ENCODE data around the gene CCDC127. TPM values are rescaled to one million over a fixed set of nuclear protein-coding genes. Genes with fewer than 3 reads are reported as not detected.
"Not testable (repeated sequence)": the region's sequence is repeated elsewhere in the genome, so short reads cannot be mapped to it uniquely, and the experiment has no call there.

The CCDC127 gene
- total and polyA plus RNA-seq, 2 donors (not counting 3 experiments of a cell fraction or from before 2014, with no cell fraction given): 3.4 to 6.3 TPM

DNA sequence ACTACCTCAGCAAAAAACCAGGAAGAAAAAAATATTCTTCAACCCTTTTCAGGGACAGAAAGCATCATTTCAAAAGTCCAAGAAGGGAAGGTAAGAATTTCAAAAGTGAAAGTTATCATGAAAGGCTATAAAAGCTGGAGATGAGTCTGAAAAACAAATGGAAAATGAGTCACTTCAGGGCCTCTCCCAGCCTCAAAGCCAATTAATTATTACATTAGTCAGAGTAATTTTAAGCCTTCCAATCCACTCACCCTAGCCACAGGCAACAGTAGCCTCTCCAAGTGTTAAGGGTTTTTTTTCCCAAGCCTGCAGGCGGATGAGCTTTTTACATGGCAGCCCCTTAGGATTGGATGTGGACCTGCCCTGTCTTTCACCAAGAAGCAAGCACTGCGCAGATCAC, 2.7 kb downstream of the CCDC127 start:
- H3K9me3 ChIP-seq (replicated peaks; ENCODE audit: control insufficient read depth, insufficient read depth, low read length); POLR2A ChIA-PET; BruUV-seq (replicated peaks); H3K4me2 ChIP-seq (ENCODE audit: insufficient read depth, low read length); H3K36me3 ChIP-seq (ENCODE audit: control insufficient read depth in 2 of 2, extremely low read depth in 1 of 2, insufficient read depth in 2 of 2, low read length in 2 of 2); H3K27ac ChIP-seq (ENCODE audit: insufficient read depth, low read depth, low read length); H3K9me1 ChIP-seq (replicated peaks; ENCODE audit: control insufficient read depth, extremely low read depth, insufficient read depth, low read length); dilution Hi-C loops (cut with MboI; ENCODE audit: extremely low pct_ligation_motif_present, low sequenced_read_pairs); DNase-seq (ENCODE audit: low read depth, low spot score); intact Hi-C loops (cut with micrococcal nuclease); H4K20me1 ChIP-seq (replicated peaks; ENCODE audit: control insufficient read depth, extremely low read depth, insufficient read depth, low read length); FAIRE-seq; H3K4me3 ChIP-seq (replicated peaks in 1 of 3; ENCODE audit: insufficient read depth in 1 of 3, low read depth in 1 of 3, low read length in 3 of 3); H3K27me3 ChIP-seq (ENCODE audit: control insufficient read depth in 2 of 2, insufficient read depth in 2 of 2, low read length in 2 of 2); H2AFZ ChIP-seq (ENCODE audit: low read depth, low read length); H3K9ac ChIP-seq (replicated peaks; ENCODE audit: extremely low read depth, insufficient read depth, low read length); CTCF ChIA-PET: not testable (repeated sequence)
- peaks cover 13% of the 10 kb centered on the region for H3K4me1 ChIP-seq (ENCODE audit: control insufficient read depth, extremely low read depth, insufficient read depth, low read length)
- H3K79me2 ChIP-seq (ENCODE audit: control insufficient read depth, insufficient read depth, low read length): peaks cover 41% of the 10 kb centered on the region

DNA sequence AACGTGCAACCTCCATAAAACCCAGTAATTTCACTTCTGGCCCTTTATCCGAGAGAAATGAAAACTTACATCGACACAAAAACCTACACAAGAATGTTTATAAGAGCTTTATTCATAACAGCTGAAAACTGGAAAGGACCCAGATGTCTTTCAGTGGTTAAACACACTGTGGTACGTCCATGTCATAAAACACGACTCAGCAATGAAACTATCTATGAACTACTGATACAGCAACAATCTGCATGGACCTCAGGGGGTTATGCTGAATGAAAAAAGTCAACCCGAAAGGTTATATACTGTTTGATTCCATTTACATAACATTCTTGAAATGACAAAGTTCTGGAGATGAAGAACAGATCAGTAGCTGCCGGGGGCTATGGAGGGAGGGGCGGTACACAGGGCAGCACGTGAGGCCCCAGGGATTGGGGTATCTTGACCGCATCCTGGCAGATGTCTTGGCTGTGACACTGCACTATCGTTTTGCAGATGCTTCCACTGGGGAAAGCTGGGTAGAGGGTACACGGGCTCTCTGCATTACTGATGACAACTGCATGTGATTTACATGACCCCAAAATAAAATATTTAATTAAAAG, 4.1 kb downstream of the CCDC127 start:
- no peaks in the 10 kb centered on the region for H4K20me1 ChIP-seq (replicated peaks; ENCODE audit: control insufficient read depth, extremely low read depth, insufficient read depth, low read length)
- H3K9me3 ChIP-seq (replicated peaks; ENCODE audit: control insufficient read depth, insufficient read depth, low read length): no peaks in the 10 kb centered on the region
- H3K9me1 ChIP-seq (replicated peaks; ENCODE audit: control insufficient read depth, extremely low read depth, insufficient read depth, low read length): no peaks in the 10 kb centered on the region
- ChIA-PET CTCF (interaction anchor here (0.6 kb wide), 1 partner anchor 40 kb away, joined by 3 read pairs; no protein-coding TSS in a partner anchor), POLR2A (no interaction called here)
- no peak overlapping the region for H3K9ac ChIP-seq (replicated peaks; ENCODE audit: extremely low read depth, insufficient read depth, low read length)
- TF ChIP-seq FOS (IDR thresholded peaks at IDR 0.05; ENCODE audit: borderline replicate concordance, insufficient read depth, low read length) (no peak), JUN (IDR thresholded peaks at IDR 0.05; ENCODE audit: borderline replicate concordance, insufficient read depth, insufficient read length, low read depth) (no peak), GATA2 (IDR thresholded peaks at IDR 0.05; ENCODE audit: insufficient read depth, insufficient read length, low read depth, low read length) (no peak), MYC (IDR thresholded peaks at IDR 0.05; ENCODE audit: low read depth, low read length) (no peak), POLR2A (IDR thresholded peaks at IDR 0.05; ENCODE audit: low read depth, low read length) (no peak), EZH2 (IDR thresholded peaks at IDR 0.05; ENCODE audit: borderline replicate concordance, low read depth, low read length, severe bottlenecking) (no peak), POLR2AphosphoS5 (IDR thresholded peaks at IDR 0.05; ENCODE audit: insufficient read depth, low read depth, low read length) (no peak)
- TF ChIP-seq, protein P1, sequence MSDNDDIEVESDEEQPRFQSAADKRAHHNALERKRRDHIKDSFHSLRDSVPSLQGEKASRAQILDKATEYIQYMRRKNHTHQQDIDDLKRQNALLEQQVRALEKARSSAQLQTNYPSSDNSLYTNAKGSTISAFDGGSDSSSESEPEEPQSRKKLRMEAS (IDR thresholded peaks at IDR 0.05; ENCODE audit: insufficient read depth, insufficient read length): no peak
- TF ChIP-seq, protein P2, sequence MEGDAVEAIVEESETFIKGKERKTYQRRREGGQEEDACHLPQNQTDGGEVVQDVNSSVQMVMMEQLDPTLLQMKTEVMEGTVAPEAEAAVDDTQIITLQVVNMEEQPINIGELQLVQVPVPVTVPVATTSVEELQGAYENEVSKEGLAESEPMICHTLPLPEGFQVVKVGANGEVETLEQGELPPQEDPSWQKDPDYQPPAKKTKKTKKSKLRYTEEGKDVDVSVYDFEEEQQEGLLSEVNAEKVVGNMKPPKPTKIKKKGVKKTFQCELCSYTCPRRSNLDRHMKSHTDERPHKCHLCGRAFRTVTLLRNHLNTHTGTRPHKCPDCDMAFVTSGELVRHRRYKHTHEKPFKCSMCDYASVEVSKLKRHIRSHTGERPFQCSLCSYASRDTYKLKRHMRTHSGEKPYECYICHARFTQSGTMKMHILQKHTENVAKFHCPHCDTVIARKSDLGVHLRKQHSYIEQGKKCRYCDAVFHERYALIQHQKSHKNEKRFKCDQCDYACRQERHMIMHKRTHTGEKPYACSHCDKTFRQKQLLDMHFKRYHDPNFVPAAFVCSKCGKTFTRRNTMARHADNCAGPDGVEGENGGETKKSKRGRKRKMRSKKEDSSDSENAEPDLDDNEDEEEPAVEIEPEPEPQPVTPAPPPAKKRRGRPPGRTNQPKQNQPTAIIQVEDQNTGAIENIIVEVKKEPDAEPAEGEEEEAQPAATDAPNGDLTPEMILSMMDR (IDR thresholded peaks at IDR 0.05; ENCODE audit: extremely low read depth in 1 of 2, insufficient read depth in 1 of 2, low read depth in 1 of 2, low read length in 2 of 2): no peak
- peaks cover 33% of the 10 kb centered on the region for H3K79me2 ChIP-seq (ENCODE audit: control insufficient read depth, insufficient read depth, low read length)
- H3K27ac ChIP-seq (ENCODE audit: insufficient read depth, low read depth, low read length): no peak overlapping the region
- no peaks in the 10 kb centered on the region for H3K27me3 ChIP-seq (ENCODE audit: control insufficient read depth in 2 of 2, insufficient read depth in 2 of 2, low read length in 2 of 2)
- DNase-seq (ENCODE audit: low read depth, low spot score) (no peak), FAIRE-seq (no peak)
- H2AFZ ChIP-seq (ENCODE audit: low read depth, low read length): no peak overlapping the region
- peaks cover 5% of the 10 kb centered on the region for H3K4me1 ChIP-seq (ENCODE audit: control insufficient read depth, extremely low read depth, insufficient read depth, low read length)
- BruUV-seq (replicated peaks): no TSS peak
- dilution Hi-C loops (cut with MboI; ENCODE audit: extremely low pct_ligation_motif_present, low sequenced_read_pairs): no loop called here
- no peak overlapping the region for H3K4me2 ChIP-seq (ENCODE audit: insufficient read depth, low read length)
- peaks cover 0 to 2% of the 10 kb centered on the region in 2 experiments for H3K36me3 ChIP-seq (ENCODE audit: control insufficient read depth in 2 of 2, extremely low read depth in 1 of 2, insufficient read depth in 2 of 2, low read length in 2 of 2)
- no peak overlapping the region for H3K4me3 ChIP-seq (replicated peaks in 1 of 3; ENCODE audit: insufficient read depth in 1 of 3, low read depth in 1 of 3, low read length in 3 of 3)
- intact Hi-C loops (cut with micrococcal nuclease): no loop called here

All from endothelial cell of umbilical vein (primary cell).